NOMO-1 treated with dmso at 0.1 percent for 144 hours (cell line): ENCODE data around the gene AIMP1.
"Not testable (repeated sequence)": the region's sequence is repeated elsewhere in the genome, so short reads cannot be mapped to it uniquely, and the experiment has no call there.

ENCODE experiments used
- DNase-seq: peaks from one replicate; lab custom pipeline; 2025; ENCODE audit not compliant: unreplicated experiment; lab: John Stamatoyannopoulos, UW

AIMP1 gene

GRCh38 chr4:106344647-106344970 is 28.3 kb downstream of the AIMP1 start:
- no peak for DNase-seq

- DNase-seq, result no peak
Observed at GRCh38 chr4:106347167-106347566, 30.8 kb downstream of the AIMP1 start.

- DNase-seq, result no peak
Observed at GRCh38 chr4:106351016-106351415, 34.7 kb downstream of the AIMP1 start.

GRCh38 chr4:106353786-106354185 is 37.4 kb downstream of the AIMP1 start:
- DNase-seq, result no peak

DNA sequence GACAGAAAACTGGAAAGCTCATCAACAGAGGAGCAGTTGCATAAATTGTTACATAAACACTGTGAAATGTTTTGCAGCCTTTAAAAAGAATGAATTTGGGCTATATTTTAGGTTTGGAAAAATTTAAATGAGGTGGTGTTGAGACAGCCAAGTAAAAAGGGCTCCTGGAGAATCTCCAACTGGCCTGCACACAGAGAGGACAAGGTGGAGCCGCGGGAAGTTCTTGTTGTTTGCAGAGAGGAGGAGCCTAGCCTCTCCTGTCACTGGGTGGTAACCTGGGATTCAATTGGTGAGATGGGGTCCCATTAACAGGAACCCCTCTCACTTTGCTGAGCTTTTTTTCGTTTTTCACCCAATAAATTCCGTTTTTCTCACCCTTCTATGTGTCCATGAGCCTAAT is 38.8 kb downstream of the AIMP1 start:
- DNase-seq, result no peak

DNA sequence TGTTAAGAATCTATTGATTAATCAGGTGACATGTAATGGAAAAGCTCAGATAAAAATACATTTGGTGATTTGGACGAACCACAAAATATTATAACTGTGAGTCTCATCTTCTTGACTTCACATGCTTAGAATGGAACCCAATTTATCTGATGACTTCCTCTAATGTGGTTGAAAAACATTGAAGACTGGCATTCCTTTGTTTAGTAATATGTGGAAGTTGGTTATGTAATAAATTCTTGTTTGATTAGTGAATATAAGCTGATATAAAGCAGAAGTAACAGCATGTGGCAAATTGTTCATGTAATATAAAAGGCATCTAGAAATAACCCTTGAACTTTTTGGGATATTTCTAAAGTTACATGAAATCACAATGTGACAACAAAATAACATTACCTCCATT is 42.5 kb downstream of the AIMP1 start:
- DNase-seq, result no peak

GRCh38 chr4:106362086-106362825 is 45.9 kb downstream of the AIMP1 start:
- no peak for DNase-seq

DNA sequence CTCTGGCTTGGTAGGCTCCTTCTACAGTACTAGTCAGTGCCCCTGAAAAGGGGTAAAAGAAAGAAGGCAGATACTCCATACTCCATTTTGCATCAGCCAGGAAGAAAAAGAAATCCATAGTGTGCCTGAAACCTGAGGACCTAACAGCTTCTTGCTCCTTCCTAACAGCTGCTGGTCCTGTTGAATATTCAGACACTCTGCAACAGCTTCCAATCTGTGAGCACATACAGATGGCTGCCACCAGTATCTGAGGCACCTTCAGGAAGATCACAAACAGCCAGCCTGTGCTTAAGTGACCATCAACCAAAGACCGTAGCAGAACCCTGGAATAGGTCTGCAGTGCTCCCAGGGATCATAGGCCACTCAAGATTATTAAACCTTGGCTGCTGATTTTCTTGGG is 47.9 kb downstream of the AIMP1 start:
- DNase-seq, result no peak

- peak; percentile 28 for DNase-seq
Observed at GRCh38 chr4:106365613-106366012, 49.3 kb downstream of the AIMP1 start.

GRCh38 chr4:106366026-106366425 is 49.7 kb downstream of the AIMP1 start:
- DNase-seq, result no peak

- no peak for DNase-seq
Observed at GRCh38 chr4:106367072-106367471, 50.7 kb downstream of the AIMP1 start.

GRCh38 chr4:106368678-106369077 is 52.3 kb downstream of the AIMP1 start, which contains the start of gene GIMD1:
Gene GIMD1 (minus strand): TSS chr4:106368778. CDS start chr4:106367435, 1,343 bp downstream.
- DNase-seq, result no peak

DNA sequence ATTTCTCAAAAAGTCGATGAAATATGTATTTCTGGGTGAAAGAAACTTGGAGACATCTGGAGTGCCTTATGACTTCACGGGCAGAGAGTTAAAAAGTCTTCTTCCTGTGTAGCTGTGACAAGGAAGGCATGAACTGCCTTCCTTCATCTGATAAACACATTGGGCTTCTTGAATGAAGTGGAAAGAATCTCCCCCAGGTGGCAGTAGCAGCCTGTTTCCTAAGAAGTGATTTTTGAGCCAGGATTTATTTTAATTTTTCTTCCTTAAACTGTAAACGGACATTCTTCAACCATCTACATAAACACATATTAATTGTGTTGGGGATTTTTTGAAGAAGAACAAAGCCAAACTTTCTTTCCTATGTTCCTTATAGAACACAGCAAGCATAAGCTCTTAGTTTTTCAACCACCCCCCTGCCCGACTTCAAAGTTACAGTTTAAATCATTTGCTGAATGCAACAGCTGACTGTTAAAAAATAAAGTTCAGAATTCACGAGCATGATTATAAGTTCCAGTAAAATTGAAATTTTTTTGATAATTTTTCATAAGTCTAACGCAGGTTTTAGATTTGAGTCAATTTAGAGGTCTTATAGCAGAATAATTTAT is 53.2 kb downstream of the AIMP1 start:
- DNase-seq, result peak; percentile 60

DNA sequence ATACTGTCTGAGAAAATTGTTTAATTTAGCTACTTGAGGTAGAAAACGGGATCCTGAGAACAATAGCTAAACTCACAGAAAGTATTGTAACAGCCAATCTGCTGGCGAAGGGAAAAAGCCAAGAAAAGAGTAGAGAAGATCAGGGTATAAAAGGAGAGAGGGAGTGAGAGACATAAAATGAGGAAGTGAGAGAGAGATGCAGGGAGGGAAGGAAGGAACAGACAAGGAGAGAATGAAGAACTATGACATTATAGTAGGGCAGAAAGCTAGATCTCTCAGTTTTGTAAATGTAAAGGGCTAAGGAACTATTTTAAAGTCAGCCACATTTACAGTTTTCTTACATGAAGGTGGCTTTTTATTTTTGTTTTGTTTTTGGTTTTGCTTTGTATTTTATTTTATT is 53.9 kb downstream of the AIMP1 start:
- DNase-seq, result peak; percentile 18

DNA sequence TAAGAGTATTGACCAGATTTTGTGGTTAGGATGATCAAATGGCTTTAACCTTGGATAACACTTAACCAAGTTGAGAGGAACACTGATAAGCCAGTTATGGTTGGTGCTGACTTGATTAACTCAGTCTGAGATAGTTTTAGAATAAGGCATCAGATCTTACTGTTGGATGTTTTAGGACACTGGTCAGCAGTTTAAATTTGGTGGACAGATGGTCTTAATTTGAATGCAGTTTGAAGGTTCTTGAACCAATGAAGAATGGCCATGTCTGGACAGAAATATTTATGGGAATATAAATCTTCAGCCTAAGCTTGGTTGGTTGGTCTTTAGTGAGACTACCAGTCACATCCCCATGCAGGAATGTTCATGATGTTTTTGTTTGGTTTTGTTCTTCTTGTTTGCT is 54.8 kb downstream of the AIMP1 start:
- no peak for DNase-seq

- DNase-seq, result no peak
Observed at GRCh38 chr4:106373026-106373425, 56.7 kb downstream of the AIMP1 start.

- DNase-seq, result no peak
Observed at GRCh38 chr4:106380179-106380578, 63.8 kb downstream of the AIMP1 start.

GRCh38 chr4:106384878-106385277 is 68.5 kb downstream of the AIMP1 start:
- no peak for DNase-seq

DNA sequence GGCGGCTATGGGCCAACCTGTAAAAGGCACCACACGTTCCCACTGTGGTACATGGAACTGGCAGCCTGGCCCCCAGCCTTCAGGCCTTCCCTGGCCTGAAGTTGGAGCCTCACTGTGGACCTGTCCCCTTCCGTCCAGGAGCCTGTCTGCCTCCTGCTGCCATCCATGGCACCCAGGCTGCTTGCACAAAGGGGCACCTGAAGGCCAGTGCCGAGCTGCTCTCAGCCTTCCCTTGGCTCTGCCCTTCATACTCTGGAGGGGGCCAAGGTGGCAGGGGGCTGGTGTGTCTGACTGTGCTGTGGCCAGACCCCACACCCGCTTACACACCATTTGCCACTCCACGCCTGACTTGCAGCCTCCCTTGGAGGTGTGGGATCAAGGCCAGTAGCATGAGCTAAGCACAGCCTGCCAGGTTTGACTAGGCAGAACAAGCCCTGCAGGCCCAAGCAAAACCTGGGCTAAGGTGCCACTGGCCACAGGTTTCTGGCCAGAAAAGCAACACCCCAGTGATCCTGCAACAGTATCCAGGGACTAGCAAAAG is 69.6 kb downstream of the AIMP1 start:
- DNase-seq, result no peak

DNA sequence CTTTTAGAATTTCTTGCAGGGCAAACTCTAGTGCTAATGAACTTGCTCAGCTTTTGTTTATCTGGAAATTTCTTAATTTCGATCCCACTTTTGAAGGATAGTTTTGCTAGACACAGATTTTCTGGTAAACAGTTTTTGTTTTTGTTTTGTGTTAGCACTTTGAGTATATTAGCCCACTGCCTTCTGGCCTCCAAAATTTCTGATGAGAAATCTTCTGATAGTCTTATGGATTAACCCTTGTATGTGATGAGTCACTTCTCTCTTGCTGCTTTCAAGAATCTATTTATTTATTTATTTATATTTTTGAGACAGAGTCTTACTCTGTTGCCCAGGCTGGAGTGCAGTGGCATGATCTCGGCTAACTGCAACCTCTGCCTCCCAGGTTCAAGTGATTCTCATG is 79.2 kb downstream of the AIMP1 start:
- no peak for DNase-seq

DNA sequence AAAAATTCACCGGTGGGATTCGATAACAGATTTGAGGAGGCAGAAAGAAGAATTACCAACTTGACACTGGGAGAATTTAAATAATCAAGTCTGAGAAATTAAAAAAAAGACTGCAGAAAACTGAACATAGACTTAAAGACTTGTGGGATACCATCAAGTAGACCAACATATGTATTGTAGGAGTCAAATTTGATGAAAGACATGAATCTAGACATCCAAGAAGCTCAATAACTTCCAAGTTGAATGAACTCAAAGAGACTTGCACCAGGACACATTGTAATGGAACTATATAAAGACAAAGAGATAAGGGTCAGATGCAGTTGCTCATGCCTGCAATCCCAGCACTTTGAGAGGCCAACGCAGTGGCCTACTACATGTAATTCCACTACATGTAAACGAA is 82.5 kb downstream of the AIMP1 start:
- not testable (repeated sequence) for DNase-seq
